SK-N-SH treated with all-trans-retinoic acid at 6 μM for 48 hours (cell line): ENCODE measurements around the gene DNAJC6.

ENCODE experiments used
- ZFP30 ChIP-seq: fragments of 450-650 bp; formaldehyde crosslinking; IDR thresholded peaks from 2 replicates; pipeline ENCODE4 v1.5.0; 2022; ENCODE audit warnings: mild to moderate bottlenecking, moderate library complexity
- ZNF8 ChIP-seq: fragments of 450-650 bp; formaldehyde crosslinking; IDR thresholded peaks from 2 replicates; pipeline ENCODE4 v1.5.0; 2020; ENCODE audit warnings: mild to moderate bottlenecking, moderate library complexity

DNA sequence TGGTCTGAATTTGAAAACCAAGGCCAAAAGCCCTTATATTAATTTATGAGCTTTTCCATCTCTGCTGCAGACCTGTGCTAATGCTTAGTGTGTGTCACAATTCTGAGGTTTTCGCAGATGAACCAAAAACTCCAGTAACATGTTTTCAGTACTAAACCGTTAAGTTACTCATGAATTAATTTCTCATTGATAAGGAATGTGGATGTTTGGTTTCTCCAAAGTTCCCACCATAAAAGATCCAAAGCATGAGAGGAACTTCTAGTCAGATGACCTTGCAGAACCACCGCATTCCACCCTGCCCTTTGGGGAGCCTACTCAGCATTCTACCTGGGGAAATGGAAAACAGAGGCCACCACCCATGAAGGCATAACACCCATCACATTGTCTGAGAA, 103.6 kb downstream of the DNAJC6 start:
- TF ChIP-seq ZFP30 (CRISPR knock-in tag), result no peak
- no peak for TF ChIP-seq ZNF8 (CRISPR knock-in tag)
